ENCODE results near the gene FZD7.

DNA sequence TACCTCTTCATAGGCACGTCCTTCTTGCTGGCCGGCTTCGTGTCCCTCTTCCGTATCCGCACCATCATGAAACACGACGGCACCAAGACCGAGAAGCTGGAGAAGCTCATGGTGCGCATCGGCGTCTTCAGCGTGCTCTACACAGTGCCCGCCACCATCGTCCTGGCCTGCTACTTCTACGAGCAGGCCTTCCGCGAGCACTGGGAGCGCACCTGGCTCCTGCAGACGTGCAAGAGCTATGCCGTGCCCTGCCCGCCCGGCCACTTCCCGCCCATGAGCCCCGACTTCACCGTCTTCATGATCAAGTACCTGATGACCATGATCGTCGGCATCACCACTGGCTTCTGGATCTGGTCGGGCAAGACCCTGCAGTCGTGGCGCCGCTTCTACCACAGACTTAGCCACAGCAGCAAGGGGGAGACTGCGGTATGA, 2.3 kb downstream of the FZD7 start:
- TF ChIP-seq EZH2 (IDR thresholded peaks at IDR 0.05; ENCODE audit: low read depth, low read length, severe bottlenecking) (no peak), RXRA (IDR thresholded peaks at IDR 0.05; ENCODE audit: insufficient read depth, low read depth, low read length) (no peak)
- TF ChIP-seq, protein P1, sequence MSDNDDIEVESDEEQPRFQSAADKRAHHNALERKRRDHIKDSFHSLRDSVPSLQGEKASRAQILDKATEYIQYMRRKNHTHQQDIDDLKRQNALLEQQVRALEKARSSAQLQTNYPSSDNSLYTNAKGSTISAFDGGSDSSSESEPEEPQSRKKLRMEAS (IDR thresholded peaks at IDR 0.05) = no peak
- TF ChIP-seq, protein P2, sequence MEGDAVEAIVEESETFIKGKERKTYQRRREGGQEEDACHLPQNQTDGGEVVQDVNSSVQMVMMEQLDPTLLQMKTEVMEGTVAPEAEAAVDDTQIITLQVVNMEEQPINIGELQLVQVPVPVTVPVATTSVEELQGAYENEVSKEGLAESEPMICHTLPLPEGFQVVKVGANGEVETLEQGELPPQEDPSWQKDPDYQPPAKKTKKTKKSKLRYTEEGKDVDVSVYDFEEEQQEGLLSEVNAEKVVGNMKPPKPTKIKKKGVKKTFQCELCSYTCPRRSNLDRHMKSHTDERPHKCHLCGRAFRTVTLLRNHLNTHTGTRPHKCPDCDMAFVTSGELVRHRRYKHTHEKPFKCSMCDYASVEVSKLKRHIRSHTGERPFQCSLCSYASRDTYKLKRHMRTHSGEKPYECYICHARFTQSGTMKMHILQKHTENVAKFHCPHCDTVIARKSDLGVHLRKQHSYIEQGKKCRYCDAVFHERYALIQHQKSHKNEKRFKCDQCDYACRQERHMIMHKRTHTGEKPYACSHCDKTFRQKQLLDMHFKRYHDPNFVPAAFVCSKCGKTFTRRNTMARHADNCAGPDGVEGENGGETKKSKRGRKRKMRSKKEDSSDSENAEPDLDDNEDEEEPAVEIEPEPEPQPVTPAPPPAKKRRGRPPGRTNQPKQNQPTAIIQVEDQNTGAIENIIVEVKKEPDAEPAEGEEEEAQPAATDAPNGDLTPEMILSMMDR (IDR thresholded peaks at IDR 0.05; ENCODE audit: control extremely low read depth in 1 of 3, insufficient read depth in 1 of 3, low read depth in 1 of 3, low read length in 3 of 3) = no peak

All from H1 (cell line).